ENCODE measurements around the gene ELMOD1. TPM values are rescaled to one million over a fixed set of nuclear protein-coding genes. Genes with fewer than 3 reads are reported as not detected.

ELMOD1 gene
- total RNA-seq, 1 donor from 2014 or later, result 0.55 TPM

DNA sequence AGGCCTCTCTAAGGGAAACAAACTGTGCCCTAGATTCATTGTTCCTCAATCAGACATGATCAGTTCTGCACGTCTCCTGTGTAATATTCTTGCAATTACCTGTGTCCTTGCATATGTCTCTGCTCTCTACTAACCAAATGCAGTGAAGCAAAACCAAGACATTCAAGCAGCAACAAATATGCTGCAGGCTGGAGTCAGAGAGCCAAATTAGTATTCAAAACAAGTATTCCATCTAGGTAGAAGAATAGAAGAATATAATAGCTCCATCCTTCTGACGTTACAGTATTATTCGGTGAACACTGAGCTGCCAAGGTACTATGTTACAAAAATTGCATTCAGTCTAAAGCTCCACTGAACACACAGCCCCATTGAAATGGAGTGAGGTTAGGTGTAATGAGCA is 69.1 kb downstream of the ELMOD1 start:
- DNase-seq (ENCODE audit: low spot score, unreplicated experiment), result no peak
- H3K27ac Mint-ChIP-seq, result no peak overlapping the region
- H3K4me1 Mint-ChIP-seq (ENCODE audit: low read depth), result no peaks in the 10 kb centered on the region
- TF ChIP-seq CTCF (IDR thresholded peaks at IDR 0.05; ENCODE audit: unreplicated experiment), result no peak
- no peaks in the 10 kb centered on the region for H3K27me3 Mint-ChIP-seq
- no peaks in the 10 kb centered on the region for H3K9me3 Mint-ChIP-seq (ENCODE audit: low read depth)
- H3K4me3 Mint-ChIP-seq (ENCODE audit: low read depth), result no peak overlapping the region
- no peaks in the 10 kb centered on the region for H3K36me3 Mint-ChIP-seq (ENCODE audit: insufficient read depth)

GRCh38 chr11:107661656-107662055 is 70.7 kb downstream of the ELMOD1 start:
- DNase-seq (ENCODE audit: low spot score, unreplicated experiment), result no peak

GRCh38 chr11:107665018-107665417 is 74.1 kb downstream of the ELMOD1 start:
- no peak for TF ChIP-seq CTCF (IDR thresholded peaks at IDR 0.05; ENCODE audit: unreplicated experiment)
- H3K27me3 Mint-ChIP-seq, result no peaks in the 10 kb centered on the region
- H3K9me3 Mint-ChIP-seq (ENCODE audit: low read depth), result no peaks in the 10 kb centered on the region
- DNase-seq (ENCODE audit: low spot score, unreplicated experiment), result no peak
- H3K4me1 Mint-ChIP-seq (ENCODE audit: low read depth), result no peaks in the 10 kb centered on the region
- H3K4me3 Mint-ChIP-seq (ENCODE audit: low read depth), result no peak overlapping the region
- no peaks in the 10 kb centered on the region for H3K36me3 Mint-ChIP-seq (ENCODE audit: insufficient read depth)
- H3K27ac Mint-ChIP-seq, result no peak overlapping the region

More at GRCh38 chr11:107661656-107662055, 70.7 kb downstream of the ELMOD1 start:
- no peaks in the 10 kb centered on the region for H3K9me3 Mint-ChIP-seq (ENCODE audit: low read depth)
- no peak for TF ChIP-seq CTCF (IDR thresholded peaks at IDR 0.05; ENCODE audit: unreplicated experiment)
- no peaks in the 10 kb centered on the region for H3K4me1 Mint-ChIP-seq (ENCODE audit: low read depth)
- no peak overlapping the region for H3K4me3 Mint-ChIP-seq (ENCODE audit: low read depth)
- H3K36me3 Mint-ChIP-seq (ENCODE audit: insufficient read depth), result no peaks in the 10 kb centered on the region
- H3K27me3 Mint-ChIP-seq, result no peaks in the 10 kb centered on the region
- no peak overlapping the region for H3K27ac Mint-ChIP-seq

GRCh38 chr11:107666911-107667613 is 76.1 kb downstream of the ELMOD1 start:
- Mint-ChIP-seq H3K27ac (no peak overlapping the region), H3K9me3 (ENCODE audit: low read depth) (no peaks in the 10 kb centered on the region), H3K4me3 (ENCODE audit: low read depth) (no peak overlapping the region), H3K27me3 (no peaks in the 10 kb centered on the region), H3K4me1 (ENCODE audit: low read depth) (peaks cover 3% of the 10 kb centered on the region), H3K36me3 (ENCODE audit: insufficient read depth) (no peaks in the 10 kb centered on the region)
- no peak for DNase-seq (ENCODE audit: low spot score, unreplicated experiment)
- no peak for TF ChIP-seq CTCF (IDR thresholded peaks at IDR 0.05; ENCODE audit: unreplicated experiment)

- H3K36me3 Mint-ChIP-seq (ENCODE audit: insufficient read depth), result no peaks in the 10 kb centered on the region
- no peak overlapping the region for H3K27ac Mint-ChIP-seq
- H3K9me3 Mint-ChIP-seq (ENCODE audit: low read depth), result no peaks in the 10 kb centered on the region
- H3K4me3 Mint-ChIP-seq (ENCODE audit: low read depth), result no peak overlapping the region
- no peaks in the 10 kb centered on the region for H3K27me3 Mint-ChIP-seq
- H3K4me1 Mint-ChIP-seq (ENCODE audit: low read depth), result peaks cover 3% of the 10 kb centered on the region
- DNase-seq (ENCODE audit: low spot score, unreplicated experiment), result no peak
- no peak for TF ChIP-seq CTCF (IDR thresholded peaks at IDR 0.05; ENCODE audit: unreplicated experiment)
Measured at GRCh38 chr11:107669191-107669740, 78.3 kb downstream of the ELMOD1 start.
